NCI-H187 treated with DMSO at 0.1 percent for 48 hours (cell line): ENCODE measurements around the gene CA9.

Experiments used
- DNase-seq: peaks from one replicate; lab custom pipeline; 2025; lab: John Stamatoyannopoulos, UW

The CA9 gene

GRCh38 chr9:35675732-35676392, 2.1 kb downstream of the CA9 start:
- DNase-seq, result no peak

DNA sequence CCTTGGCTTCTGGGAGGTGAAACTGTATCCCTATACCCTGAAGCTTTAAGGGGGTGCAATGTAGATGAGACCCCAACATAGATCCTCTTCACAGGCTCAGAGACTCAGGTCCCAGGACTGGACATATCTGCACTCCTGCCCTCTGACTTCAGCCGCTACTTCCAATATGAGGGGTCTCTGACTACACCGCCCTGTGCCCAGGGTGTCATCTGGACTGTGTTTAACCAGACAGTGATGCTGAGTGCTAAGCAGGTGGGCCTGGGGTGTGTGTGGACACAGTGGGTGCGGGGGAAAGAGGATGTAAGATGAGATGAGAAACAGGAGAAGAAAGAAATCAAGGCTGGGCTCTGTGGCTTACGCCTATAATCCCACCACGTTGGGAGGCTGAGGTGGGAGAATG, 5.4 kb downstream of the CA9 start:
- no peak for DNase-seq

- DNase-seq, result no peak
These were observed 6.1 kb downstream of the CA9 start for GRCh38 chr9:35679766-35680330.

GRCh38 chr9:35680331-35681105, 6.8 kb downstream of the CA9 start:
- DNase-seq, result no peak

DNA sequence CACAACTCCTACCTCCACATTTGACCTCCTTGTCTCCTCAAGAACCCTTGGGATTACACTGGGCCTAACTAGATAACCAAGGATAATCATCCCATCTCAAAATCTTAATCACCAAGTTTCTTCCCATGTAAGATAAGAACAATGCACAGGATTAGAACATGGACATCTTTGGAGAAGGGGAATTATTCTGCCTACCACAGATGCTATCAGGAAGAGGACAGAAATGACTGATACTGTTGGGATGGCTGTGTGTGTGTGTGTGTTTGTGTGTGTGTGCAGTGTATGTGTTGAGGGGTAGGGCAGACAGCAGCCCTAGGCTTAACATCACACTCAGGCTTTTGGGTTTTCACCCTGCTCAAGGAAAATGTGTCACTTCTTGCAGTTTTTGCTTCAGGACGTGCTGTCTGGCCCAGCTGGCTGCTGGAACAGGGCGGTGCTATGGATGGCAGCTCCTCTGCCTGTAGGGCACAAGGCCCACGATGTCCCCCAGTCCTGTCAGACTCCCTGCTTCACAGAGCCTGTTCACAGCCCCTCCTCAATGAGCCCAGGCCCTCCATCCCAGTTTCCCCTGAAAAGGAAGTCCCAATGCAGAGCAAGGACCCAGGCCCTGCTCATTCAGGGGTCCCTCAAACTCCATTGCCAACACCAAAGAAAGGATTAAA, 7.7 kb downstream of the CA9 start:
- no peak for DNase-seq

- DNase-seq, result no peak
These were observed 8.3 kb downstream of the CA9 start for GRCh38 chr9:35682051-35682450.

GRCh38 chr9:35682520-35683315, 9.0 kb downstream of the CA9 start:
- no peak for DNase-seq

GRCh38 chr9:35683323-35683722, 9.6 kb downstream of the CA9 start:
- no peak for DNase-seq

DNA sequence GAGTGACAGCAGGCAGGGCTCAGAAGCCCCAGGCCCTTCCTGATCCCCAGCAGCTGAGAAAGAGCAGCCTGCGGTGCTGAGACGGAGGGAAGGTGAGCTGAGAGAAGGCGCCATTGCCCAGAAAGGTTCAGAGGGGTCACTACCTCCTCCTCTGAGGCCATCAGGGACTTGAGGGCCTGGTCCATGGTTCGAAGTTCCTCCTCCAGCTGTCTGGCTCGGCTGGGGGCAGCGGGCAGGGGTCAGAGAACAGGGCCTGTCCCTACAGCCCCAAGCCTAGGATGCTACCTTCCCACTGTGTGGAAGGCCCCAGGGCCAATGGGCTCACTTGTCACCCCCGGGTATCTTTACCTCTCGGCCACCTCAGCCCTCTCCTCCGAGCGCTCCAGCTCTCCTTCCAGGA, 11.2 kb downstream of the CA9 start:
- no peak for DNase-seq

DNA sequence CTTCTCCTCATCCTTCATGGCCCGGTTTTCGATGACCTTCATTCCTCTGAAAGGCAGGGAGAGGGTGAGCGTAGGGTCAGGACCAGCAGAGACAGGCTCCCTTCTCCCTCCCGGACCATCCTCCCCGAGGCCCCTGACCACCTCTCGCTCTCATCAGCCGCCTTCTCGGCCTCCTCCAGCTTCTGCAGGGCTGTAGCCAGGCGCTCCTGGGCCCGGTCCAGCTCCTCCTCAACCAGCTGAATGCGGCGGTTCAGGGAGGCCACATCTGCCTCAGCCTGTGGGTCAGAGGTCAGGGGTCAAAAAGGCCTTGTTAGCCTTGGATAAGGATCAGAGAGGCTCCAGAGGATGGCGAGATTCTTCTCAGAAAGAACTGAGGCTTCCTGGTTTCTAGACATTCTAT, 11.8 kb downstream of the CA9 start:
- no peak for DNase-seq

GRCh38 chr9:35686222-35687203, 12.8 kb downstream of the CA9 start:
- DNase-seq, result no peak

DNA sequence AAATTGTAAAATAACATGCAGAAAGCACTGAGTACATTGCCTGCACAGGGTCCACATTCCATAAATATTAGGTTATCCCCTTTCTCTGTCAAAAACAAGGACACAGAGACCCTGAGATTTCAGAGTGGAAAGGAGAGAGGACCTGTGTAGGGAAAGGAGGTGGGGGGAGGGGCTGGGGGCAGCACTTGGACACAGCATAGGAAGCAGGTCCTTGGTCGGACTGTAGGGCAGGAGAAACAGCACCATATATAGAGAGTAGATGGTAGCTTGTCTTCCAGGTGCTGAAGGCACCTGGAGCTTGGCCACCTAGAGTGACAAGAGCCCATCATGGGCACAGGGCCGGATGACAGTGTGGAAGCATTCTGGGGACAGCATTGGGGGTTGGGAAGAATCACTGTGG, 13.6 kb downstream of the CA9 start:
- no peak for DNase-seq

- no peak for DNase-seq
These were observed 14.3 kb downstream of the CA9 start for GRCh38 chr9:35687972-35688557.

- DNase-seq, result no peak
These were observed 15.1 kb downstream of the CA9 start for GRCh38 chr9:35688558-35689541.

DNA sequence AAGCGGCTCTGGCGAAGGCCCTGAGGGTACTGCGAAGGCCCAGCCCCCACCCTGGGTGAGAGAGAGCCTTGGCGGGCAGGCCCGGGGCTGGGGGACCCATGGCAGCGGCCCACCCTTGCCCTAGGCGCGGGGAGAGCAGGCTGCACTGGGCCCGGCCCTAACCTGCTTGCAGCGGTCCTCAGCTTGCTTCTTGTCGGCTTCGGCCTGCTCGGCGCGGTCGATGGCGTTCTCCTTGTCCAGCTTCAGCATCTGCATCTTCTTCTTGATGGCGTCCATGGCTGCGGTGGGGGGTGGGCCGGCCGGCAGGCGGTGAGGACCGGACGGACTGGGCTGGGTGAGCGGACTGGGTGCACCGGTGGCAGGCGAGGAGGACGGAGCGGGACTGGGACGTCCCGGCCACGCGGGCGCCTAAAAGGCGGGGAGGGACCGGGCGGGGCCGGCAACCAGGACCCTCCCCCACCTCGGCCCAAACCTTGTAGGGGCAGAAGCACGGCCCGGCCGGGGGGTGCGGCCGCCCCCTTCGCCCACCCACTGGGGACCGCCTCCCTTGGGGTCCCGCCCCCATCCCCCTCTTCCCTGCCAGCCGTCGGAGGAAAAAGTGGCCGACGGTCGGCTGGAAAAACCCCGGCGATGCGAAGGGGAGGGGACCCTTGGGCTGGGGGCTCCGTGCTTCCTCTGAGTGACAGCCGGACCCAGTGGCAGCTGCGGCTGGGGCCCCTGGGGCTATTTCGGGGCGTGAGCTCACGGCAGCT, 16.0 kb downstream of the CA9 start, which contains the start of gene TPM2:
Gene TPM2, minus strand, starts transcription at position 384 of the 752 bp plus-strand sequence. Its CDS starts 108 bp downstream, at position 276.
- no peak for DNase-seq

DNA sequence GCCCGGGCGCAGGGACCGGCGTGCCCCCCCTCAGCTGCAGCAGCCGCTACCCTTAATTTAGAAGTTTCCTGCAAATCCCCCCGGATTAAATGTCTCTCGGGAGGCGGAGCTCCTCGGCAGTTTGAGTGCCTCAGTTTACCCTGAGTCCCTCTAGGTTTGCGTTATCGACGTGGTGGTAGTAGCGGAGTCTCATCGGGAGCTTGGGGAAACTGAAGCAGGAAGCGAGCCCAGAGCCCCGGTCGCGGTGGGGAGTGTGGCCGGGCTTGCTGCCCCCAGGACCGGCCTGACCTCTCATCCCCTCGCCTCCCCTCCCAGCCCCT, 16.5 kb downstream of the CA9 start:
- no peak for DNase-seq

DNA sequence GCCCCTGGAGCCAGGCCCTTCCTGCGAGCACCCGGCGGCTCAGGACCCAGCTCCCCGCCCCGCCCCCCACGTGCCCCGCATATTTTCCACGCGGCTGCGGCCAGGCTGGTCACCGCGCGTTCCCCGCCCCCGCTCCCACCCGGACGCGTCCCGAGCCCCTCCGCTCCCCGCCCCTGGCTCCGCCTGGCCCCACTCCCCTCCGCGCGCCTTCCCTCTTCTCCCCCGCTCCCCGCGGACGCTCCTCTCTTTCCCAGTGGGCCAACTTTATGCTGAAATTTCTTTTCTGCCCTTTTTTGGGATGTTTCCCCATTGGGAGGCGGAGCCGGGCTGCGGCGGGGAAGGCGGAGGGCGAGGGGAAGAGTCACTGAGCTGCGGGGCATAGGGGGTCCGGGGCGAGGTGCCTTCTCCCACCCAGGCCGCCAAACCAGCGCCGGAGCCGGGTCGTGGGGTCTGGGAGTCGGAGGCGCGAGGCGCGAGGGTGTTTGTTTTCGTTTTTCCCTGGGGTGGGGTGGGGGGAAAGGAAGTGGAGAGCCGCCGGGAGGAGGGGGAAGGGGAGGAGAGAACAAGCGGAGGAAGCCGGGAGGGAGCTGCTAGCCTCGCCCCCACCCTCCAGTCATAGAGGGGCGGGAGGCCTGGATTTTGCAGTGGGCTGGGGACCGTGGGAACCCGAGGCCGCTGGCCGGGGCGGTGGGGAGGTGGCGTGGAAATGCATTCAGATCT, 17.0 kb downstream of the CA9 start:
- DNase-seq, result no peak

GRCh38 chr9:35691334-35691650, 17.6 kb downstream of the CA9 start:
- DNase-seq, result no peak
